H1 (cell line): Measurements from ENCODE around the gene SOX6.

ENCODE experiments used
- CBX8 ChIP-seq: fragments of 300-800, 300-1000 bp; sonication (generic); IDR thresholded peaks from 2 replicates; pipeline ENCODE4 v1.7.1; 2016; ENCODE audit warnings: low read depth, low read length, borderline replicate concordance
- CHD1 ChIP-seq: IDR thresholded peaks from 2 replicates; pipeline ENCODE4 v1.6.1; 2012; ENCODE audit warnings: low read depth, low read length, improper control_type of control experiment
- CTBP2 ChIP-seq: IDR thresholded peaks from 2 replicates; pipeline ENCODE4 v1.7.0; 2011; ENCODE audit warnings: borderline replicate concordance, mild to moderate bottlenecking, moderate library complexity, mixed read lengths, low read length; ENCODE audit not compliant: insufficient read depth, insufficient read length
- EP300 ChIP-seq, 2 experiments: IDR thresholded peaks; 1 replicate in 1 of 2; 2 replicates in 1 of 2; pipeline ENCODE4 v1.6.1; 2011 to 2012; ENCODE audit warnings: low read depth in 2 of 2, low read length in 2 of 2, mild to moderate bottlenecking in 2 of 2, borderline replicate concordance in 1 of 2, inconsistent platforms in 1 of 2, moderate library complexity in 1 of 2
- EZH2 ChIP-seq: fragments of 200-600 bp; sonication (generic); IDR thresholded peaks from 2 replicates; pipeline ENCODE4 v1.7.1; 2012; ENCODE audit warnings: low read depth, mild to moderate bottlenecking, moderate library complexity, low read length, inconsistent platforms; ENCODE audit not compliant: severe bottlenecking
- HDAC2 ChIP-seq, 2 experiments: fragments of 300-600 bp in 1 of 2; sonication (generic) in 1 of 2; IDR thresholded peaks; 2 replicates each; pipeline ENCODE4 v1.6.1; 2011 to 2012; ENCODE audit warnings: low read depth in 2 of 2, low read length in 2 of 2, mild to moderate bottlenecking in 2 of 2, moderate library complexity in 2 of 2, borderline replicate concordance in 1 of 2, inconsistent platforms in 1 of 2
- PHF8 ChIP-seq: fragments of 200-600 bp; sonication (generic); conservative IDR thresholded peaks from 2 replicates; pipeline ENCODE4 v1.7.1; 2012; ENCODE audit warnings: low read depth, mild to moderate bottlenecking, inconsistent platforms, low read length, moderate library complexity
- POLR2AphosphoS5 ChIP-seq: IDR thresholded peaks from 2 replicates; pipeline ENCODE4 v1.6.1; 2011; ENCODE audit warnings: low read depth, low read length
- RAD21 ChIP-seq, 2 experiments: IDR thresholded peaks in 1 of 2; conservative IDR thresholded peaks in 1 of 2; 2 replicates each; pipeline ENCODE4 v1.6.1; 2011; ENCODE audit warnings: low read depth in 2 of 2, low read length in 2 of 2, improper control_type of control experiment in 1 of 2, inconsistent platforms in 1 of 2, mild to moderate bottlenecking in 1 of 2, moderate library complexity in 1 of 2
- RFX5 ChIP-seq: IDR thresholded peaks from 2 replicates; pipeline ENCODE4 v1.6.1; 2011; ENCODE audit warnings: low read depth, low read length, improper control_type of control experiment, borderline replicate concordance
- TCF12 ChIP-seq: IDR thresholded peaks from 2 replicates; pipeline ENCODE4 v1.6.1; 2011; ENCODE audit warnings: low read depth, mild to moderate bottlenecking, low read length
- TF ChIP-seq, protein P1 (sequence below), 3 experiments: IDR thresholded peaks; 1 replicate in 2 of 3; 2 replicates in 1 of 3; pipeline versions ENCODE4 v1.5.1 to v1.6.1; 2011; ENCODE audit warnings: low read length in 3 of 3, mild to moderate bottlenecking in 3 of 3, inconsistent platforms in 2 of 3, low read depth in 1 of 3, moderate library complexity in 1 of 3; ENCODE audit not compliant: insufficient read depth in 1 of 3; ENCODE audit errors: control extremely low read depth in 1 of 3

- TF ChIP-seq CTBP2 = no peak
- TF ChIP-seq, protein P1, sequence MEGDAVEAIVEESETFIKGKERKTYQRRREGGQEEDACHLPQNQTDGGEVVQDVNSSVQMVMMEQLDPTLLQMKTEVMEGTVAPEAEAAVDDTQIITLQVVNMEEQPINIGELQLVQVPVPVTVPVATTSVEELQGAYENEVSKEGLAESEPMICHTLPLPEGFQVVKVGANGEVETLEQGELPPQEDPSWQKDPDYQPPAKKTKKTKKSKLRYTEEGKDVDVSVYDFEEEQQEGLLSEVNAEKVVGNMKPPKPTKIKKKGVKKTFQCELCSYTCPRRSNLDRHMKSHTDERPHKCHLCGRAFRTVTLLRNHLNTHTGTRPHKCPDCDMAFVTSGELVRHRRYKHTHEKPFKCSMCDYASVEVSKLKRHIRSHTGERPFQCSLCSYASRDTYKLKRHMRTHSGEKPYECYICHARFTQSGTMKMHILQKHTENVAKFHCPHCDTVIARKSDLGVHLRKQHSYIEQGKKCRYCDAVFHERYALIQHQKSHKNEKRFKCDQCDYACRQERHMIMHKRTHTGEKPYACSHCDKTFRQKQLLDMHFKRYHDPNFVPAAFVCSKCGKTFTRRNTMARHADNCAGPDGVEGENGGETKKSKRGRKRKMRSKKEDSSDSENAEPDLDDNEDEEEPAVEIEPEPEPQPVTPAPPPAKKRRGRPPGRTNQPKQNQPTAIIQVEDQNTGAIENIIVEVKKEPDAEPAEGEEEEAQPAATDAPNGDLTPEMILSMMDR (IDR thresholded peaks at IDR 0.05; ENCODE audit: control extremely low read depth in 1 of 3, insufficient read depth in 1 of 3, low read depth in 1 of 3, low read length in 3 of 3) = no peak
- TF ChIP-seq PHF8 = no peak
- TF ChIP-seq TCF12 = no peak
- TF ChIP-seq CHD1 = no peak
- TF ChIP-seq RAD21 (IDR thresholded peaks at IDR 0.05 in 1 of 2, conservative IDR thresholded peaks at IDR 0.05 in 1 of 2; ENCODE audit: low read depth in 2 of 2, low read length in 2 of 2) = no peak
- no peak for TF ChIP-seq EP300 (IDR thresholded peaks at IDR 0.05; ENCODE audit: borderline replicate concordance in 1 of 2, low read depth in 2 of 2, low read length in 2 of 2)
- TF ChIP-seq RFX5 = no peak
- no peak for TF ChIP-seq EZH2
- no peak for TF ChIP-seq POLR2AphosphoS5
- no peak for TF ChIP-seq HDAC2 (IDR thresholded peaks at IDR 0.05; ENCODE audit: borderline replicate concordance in 1 of 2, low read depth in 2 of 2, low read length in 2 of 2)
- TF ChIP-seq CBX8 = no peak
Measured at GRCh38 chr11:16155448-16155847, 200.9 kb downstream of the SOX6 start.
